Hepatocyte (in vitro differentiated cells): Measurements from ENCODE around the gene TMEM138. TPM values are rescaled to one million over a fixed set of nuclear protein-coding genes. Genes with fewer than 3 reads are reported as not detected.

Experiments used
- DNase-seq: peaks from one replicate; pipeline ENCODE4 v3.0.0-alpha.2; 2016; ENCODE audit warnings: low spot score
- H2AFZ ChIP-seq: fragments of 200-600 bp; sonication (generic); 2 replicates; pipeline ENCODE4 v1.6.0; 2016; ENCODE audit warnings: antibody characterized with exemption, mild to moderate bottlenecking
- H3K27ac ChIP-seq: fragments of 200-600 bp; sonication (generic); 2 replicates; pipeline ENCODE4 v1.5.1; 2016; ENCODE audit warnings: mild to moderate bottlenecking
- H3K27me3 ChIP-seq: fragments of 200-600 bp; sonication (generic); 2 replicates; pipeline ENCODE4 v1.6.1; 2016
- H3K36me3 ChIP-seq: fragments of 200-600 bp; sonication (generic); replicated peaks from 2 replicates; pipeline ENCODE4 v1.5.1; 2016; ENCODE audit warnings: low read depth; ENCODE audit not compliant: insufficient read depth
- H3K4me1 ChIP-seq: fragments of 200-600 bp; sonication (generic); 2 replicates; pipeline ENCODE4 v1.5.1; 2016; ENCODE audit warnings: mild to moderate bottlenecking, moderate library complexity; ENCODE audit not compliant: insufficient read depth
- H3K4me2 ChIP-seq: fragments of 200-600 bp; sonication (generic); 2 replicates; pipeline ENCODE4 v1.6.0; 2016
- H3K4me3 ChIP-seq: fragments of 200-600 bp; sonication (generic); 2 replicates; pipeline ENCODE4 v1.5.1; 2016; ENCODE audit warnings: mild to moderate bottlenecking
- H3K79me2 ChIP-seq: fragments of 200-600 bp; sonication (generic); 2 replicates; pipeline ENCODE4 v1.6.0; 2017; ENCODE audit warnings: mild to moderate bottlenecking
- H3K9me2 ChIP-seq: fragments of 200-600 bp; sonication (generic); replicated peaks from 2 replicates; pipeline ENCODE4 v1.6.0; 2017; ENCODE audit warnings: mild to moderate bottlenecking; ENCODE audit not compliant: insufficient read depth
- H3K9me3 ChIP-seq: fragments of 200-600 bp; sonication (generic); 2 replicates; pipeline ENCODE4 v1.5.1; 2016; ENCODE audit warnings: low read depth, mild to moderate bottlenecking
- H4K20me1 ChIP-seq: fragments of 200-600 bp; sonication (generic); 2 replicates; pipeline ENCODE4 v1.6.0; 2016; ENCODE audit warnings: mild to moderate bottlenecking; ENCODE audit not compliant: insufficient read depth, poor library complexity, severe bottlenecking
- EZH2 ChIP-seq: fragments of 200-600 bp; sonication (generic); IDR thresholded peaks from 2 replicates; pipeline ENCODE4 v1.6.1; 2016; ENCODE audit warnings: antibody characterized with exemption, mild to moderate bottlenecking, borderline replicate concordance
- EZH2phosphoT487 ChIP-seq: fragments of 200-600 bp; sonication (generic); IDR thresholded peaks from one replicate; pipeline ENCODE4 v1.6.1; 2018; ENCODE audit warnings: antibody characterized with exemption, mild to moderate bottlenecking, low read depth, moderate library complexity; ENCODE audit not compliant: unreplicated experiment, severe bottlenecking
- WGBS: methylation state at CpG from one replicate; pipeline ENCODE4 v1.1.6; 2016; ENCODE audit warnings: low lambda C conversion rate; ENCODE audit errors: missing lambda C conversion rate; 5-methylcytosine and 5-hydroxymethylcytosine counted together
- polyA plus RNA-seq: library from polyadenylated mRNA; unstranded; fragments of >200 nt; fragmentation: Nextera tagmentation; extraction: Ambion mirVana; gene quantifications from 2 replicates; pipeline ENCODE4 v1.2.1, GENCODE V29; 2016
- total RNA-seq: library from RNA; depleted of rRNA; stranded (reverse); fragments of >200 nt; gene quantifications from 2 replicates; pipeline ENCODE4 v1.2.3, GENCODE V29; 2014
- TF ChIP-seq, protein P1 (sequence below): fragments of 200-600 bp; sonication (generic); IDR thresholded peaks from 2 replicates; pipeline ENCODE4 v1.5.1; 2016; ENCODE audit warnings: antibody characterized with exemption, mild to moderate bottlenecking; ENCODE audit not compliant: poor library complexity

Gene TMEM138
- total and polyA plus RNA-seq, 2 experiments from 2014 or later: 32.8 to 48.6 TPM

DNA sequence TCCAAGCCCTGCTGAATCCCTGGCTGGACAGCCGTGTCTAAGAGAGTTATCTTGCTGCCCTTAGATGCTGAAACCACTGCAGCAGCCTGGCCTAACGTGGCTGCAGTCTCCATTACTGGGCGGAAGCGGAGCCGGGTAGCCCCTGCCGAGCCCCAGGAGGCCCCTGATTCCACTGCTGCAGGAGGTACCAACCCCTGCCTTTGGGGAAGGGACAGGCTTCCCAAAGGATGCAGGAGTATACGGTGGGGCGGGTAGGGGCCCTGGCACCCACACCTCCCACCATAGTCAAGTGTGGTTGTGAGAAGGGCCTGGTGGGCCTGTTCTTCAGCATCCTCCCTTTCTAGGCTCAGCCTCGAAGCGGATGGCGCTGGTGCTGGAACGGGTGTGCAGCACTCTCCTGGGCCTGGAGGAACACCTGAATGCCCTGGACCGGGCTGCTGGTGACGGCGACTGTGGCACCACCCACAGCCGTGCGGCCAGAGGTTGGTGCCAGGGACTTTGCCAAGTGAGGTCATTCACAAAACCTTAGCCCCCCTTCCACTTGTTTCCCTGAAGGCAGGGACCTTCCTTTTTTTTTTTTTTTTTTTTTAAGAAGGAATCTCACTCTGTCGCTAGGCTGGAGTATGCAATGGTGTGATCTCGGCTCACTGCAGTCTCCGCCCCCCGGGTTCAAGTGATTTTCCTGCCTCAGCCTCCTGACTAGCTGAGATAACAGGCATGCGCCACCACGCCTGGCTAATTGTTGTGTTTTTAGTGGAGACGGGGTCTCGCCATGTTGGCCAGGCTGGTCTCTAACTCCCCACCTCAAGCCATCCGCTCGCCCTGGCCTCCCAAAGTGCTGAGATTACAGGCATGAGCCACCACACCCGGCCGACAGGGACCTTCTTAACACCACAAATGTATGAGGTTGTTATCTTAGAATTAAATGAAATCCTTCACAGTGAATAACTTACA lies 18.1 kb upstream of the TMEM138 start:
- Histone ChIP-seq H3K9me2 (no peaks in the 10 kb centered on the region), H3K27ac (no peak overlapping the region), H4K20me1 (no peaks in the 10 kb centered on the region), H3K4me3 (no peak overlapping the region), H2AFZ (no peak overlapping the region), H3K79me2 (no peaks in the 10 kb centered on the region), H3K4me1 (peaks cover 3% of the 10 kb centered on the region), H3K9me3 (no peaks in the 10 kb centered on the region), H3K36me3 (no peaks in the 10 kb centered on the region), H3K4me2 (no peak overlapping the region), H3K27me3 (no peaks in the 10 kb centered on the region)
- TF ChIP-seq, protein P1, sequence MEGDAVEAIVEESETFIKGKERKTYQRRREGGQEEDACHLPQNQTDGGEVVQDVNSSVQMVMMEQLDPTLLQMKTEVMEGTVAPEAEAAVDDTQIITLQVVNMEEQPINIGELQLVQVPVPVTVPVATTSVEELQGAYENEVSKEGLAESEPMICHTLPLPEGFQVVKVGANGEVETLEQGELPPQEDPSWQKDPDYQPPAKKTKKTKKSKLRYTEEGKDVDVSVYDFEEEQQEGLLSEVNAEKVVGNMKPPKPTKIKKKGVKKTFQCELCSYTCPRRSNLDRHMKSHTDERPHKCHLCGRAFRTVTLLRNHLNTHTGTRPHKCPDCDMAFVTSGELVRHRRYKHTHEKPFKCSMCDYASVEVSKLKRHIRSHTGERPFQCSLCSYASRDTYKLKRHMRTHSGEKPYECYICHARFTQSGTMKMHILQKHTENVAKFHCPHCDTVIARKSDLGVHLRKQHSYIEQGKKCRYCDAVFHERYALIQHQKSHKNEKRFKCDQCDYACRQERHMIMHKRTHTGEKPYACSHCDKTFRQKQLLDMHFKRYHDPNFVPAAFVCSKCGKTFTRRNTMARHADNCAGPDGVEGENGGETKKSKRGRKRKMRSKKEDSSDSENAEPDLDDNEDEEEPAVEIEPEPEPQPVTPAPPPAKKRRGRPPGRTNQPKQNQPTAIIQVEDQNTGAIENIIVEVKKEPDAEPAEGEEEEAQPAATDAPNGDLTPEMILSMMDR: no peak
- no peak for TF ChIP-seq EZH2phosphoT487
- no peak for TF ChIP-seq EZH2
- no peak for DNase-seq
- 94% methylated on average over 29 of the region's 29 CpGs for WGBS

DNA sequence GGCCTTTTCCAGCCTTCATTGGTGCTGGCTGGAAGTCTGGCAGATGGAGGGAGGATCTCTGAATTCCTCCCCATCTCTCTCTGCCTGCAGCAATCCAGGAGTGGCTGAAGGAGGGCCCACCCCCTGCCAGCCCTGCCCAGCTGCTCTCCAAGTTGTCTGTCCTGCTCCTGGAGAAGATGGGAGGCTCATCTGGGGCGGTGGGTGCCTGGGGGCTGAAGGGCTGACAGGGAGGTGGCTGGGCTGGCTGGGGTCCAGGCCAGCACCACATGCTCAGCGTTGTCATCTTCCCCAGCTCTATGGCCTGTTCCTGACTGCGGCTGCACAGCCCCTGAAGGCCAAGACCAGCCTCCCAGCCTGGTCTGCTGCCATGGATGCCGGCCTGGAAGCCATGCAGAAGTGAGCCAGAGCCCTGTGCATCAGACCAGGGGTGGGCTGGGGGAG lies 17.0 kb upstream of the TMEM138 start:
- 81% methylated on average over 4 of the region's 4 CpGs for WGBS
- peak; percentile 34 for DNase-seq
- H3K4me2 ChIP-seq: no peak overlapping the region
- TF ChIP-seq, protein P1: no peak
- no peak for TF ChIP-seq EZH2phosphoT487
- no peak for TF ChIP-seq EZH2
- H3K27ac ChIP-seq: peak overlapping the region; percentile 12
- H3K36me3 ChIP-seq: no peaks in the 10 kb centered on the region
- H3K4me3 ChIP-seq: no peak overlapping the region
- no peaks in the 10 kb centered on the region for H3K9me2 ChIP-seq
- no peaks in the 10 kb centered on the region for H3K27me3 ChIP-seq
- H4K20me1 ChIP-seq: no peaks in the 10 kb centered on the region
- peaks cover 3% of the 10 kb centered on the region for H3K4me1 ChIP-seq
- H3K79me2 ChIP-seq: no peaks in the 10 kb centered on the region
- no peak overlapping the region for H2AFZ ChIP-seq
- no peaks in the 10 kb centered on the region for H3K9me3 ChIP-seq

DNA sequence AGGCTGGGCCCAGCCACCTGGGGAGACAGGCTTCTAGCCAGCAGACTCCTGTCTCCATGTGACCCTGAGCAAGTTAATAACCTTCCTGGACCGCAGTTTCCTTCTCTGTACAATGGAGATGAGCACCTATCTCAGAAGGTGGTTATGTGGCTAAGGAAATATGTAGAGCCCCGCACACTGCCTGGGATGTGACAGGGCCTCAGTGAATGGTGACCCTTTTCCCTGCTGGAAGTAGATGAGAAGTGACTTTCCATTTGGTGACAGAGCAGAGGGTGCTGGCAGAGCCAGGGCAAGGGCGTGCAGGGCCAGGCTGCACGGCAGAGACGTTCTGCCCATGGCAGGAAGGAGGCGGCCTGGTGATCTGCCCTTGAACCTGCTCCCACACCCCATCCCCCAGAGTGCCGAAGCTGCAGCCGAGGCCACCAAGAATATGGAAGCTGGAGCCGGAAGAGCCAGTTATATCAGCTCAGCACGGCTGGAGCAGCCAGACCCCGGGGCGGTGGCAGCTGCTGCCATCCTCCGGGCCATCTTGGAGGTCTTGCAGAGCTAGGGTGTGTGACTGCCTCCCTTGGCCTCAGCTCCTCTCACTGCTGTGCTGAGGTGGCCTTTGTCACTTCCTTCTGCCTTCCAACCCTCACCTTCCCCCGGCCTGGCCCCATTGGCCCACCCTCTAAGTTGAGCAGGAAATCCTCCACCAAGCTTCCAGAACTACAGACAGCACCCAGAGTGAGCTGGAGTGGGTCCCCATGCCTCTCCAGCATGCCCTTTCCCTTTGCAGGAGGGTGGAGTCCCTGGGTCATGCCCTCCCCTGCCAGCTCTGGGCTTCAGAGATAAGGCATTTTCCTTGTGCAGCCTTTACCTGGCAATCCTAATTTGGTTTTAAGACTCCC lies 16.0 kb upstream of the TMEM138 start:
- Histone ChIP-seq H3K4me2 (no peak overlapping the region), H4K20me1 (no peaks in the 10 kb centered on the region), H3K27ac (peak overlapping the region; percentile 12), H3K9me2 (no peaks in the 10 kb centered on the region), H3K4me3 (no peak overlapping the region), H3K79me2 (no peaks in the 10 kb centered on the region), H3K27me3 (no peaks in the 10 kb centered on the region), H3K4me1 (peaks cover 3% of the 10 kb centered on the region), H3K9me3 (no peaks in the 10 kb centered on the region), H2AFZ (no peak overlapping the region), H3K36me3 (no peaks in the 10 kb centered on the region)
- no peak for DNase-seq
- 92% methylated on average over 14 of the region's 14 CpGs for WGBS
- TF ChIP-seq EZH2phosphoT487 (no peak), EZH2 (no peak)
- TF ChIP-seq, protein P1: no peak
